HG02678 (cell line): ENCODE results near the gene EIF4G1.
"Not testable (repeated sequence)": the region's sequence is repeated elsewhere in the genome, so short reads cannot be mapped to it uniquely, and the experiment has no call there.

ENCODE experiments used
- ATAC-seq: cut with Tn5 transposase; IDR thresholded peaks from one replicate; pipeline ENCODE4 v1.9.1; 2021; ENCODE audit warnings: mild to moderate bottlenecking, moderate library complexity; ENCODE audit not compliant: unreplicated experiment

Gene EIF4G1

GRCh38 chr3:184334470-184335158 lies 20.2 kb downstream of the EIF4G1 start:
- no peak for ATAC-seq

GRCh38 chr3:184335291-184335660 lies 20.9 kb downstream of the EIF4G1 start:
- ATAC-seq: no peak

- ATAC-seq: peak; percentile 87
Observed at GRCh38 chr3:184335661-184336546, 21.5 kb downstream of the EIF4G1 start.

DNA sequence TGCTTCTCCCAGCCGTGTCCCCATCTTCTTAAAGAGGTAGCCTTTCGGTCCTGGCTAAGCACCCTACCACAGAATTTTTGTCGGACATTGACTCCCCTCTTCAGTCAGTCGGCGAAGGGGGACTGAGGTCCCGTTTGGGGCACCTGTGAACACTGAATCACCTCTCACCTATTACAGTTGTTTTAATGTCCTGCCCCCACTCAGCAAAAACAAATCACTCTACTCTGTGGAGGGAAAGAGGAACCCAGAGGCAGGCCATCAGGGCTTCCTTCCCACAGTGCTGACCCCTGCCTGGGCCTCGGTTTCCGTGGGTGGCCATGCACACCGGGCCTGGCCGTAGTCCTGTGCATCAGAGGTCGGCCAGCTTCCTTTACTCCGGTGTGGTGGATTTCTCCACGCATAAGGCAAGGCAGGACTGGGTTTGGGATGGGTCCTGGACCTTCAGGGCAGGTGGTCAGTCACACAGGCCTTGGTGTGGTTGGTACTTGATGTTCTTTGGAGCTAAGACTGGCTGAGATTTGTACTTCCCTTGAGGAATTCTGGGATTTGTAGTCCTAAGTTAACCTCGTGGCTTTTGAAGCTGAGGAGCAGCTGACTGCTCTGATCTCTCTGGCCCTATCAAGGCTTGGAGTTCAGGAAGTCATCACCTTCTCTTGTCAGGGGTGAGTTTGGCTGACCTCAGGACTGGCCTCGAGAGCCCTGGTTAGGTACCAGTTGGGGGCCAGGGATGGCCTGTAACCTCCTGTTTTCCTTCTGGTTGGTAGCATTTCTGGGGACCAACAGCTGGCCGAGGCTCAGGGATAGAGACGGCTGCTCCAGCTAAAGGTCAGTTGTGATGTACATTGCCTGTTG lies 22.4 kb downstream of the EIF4G1 start:
- no peak for ATAC-seq

- no peak for ATAC-seq
Observed at GRCh38 chr3:184337399-184337714, 23.0 kb downstream of the EIF4G1 start, which contains the start of gene FAM131A. TSS of gene FAM131A (plus strand) at chr3:184337600. CDS start at chr3:184337631, 31 bp downstream.

DNA sequence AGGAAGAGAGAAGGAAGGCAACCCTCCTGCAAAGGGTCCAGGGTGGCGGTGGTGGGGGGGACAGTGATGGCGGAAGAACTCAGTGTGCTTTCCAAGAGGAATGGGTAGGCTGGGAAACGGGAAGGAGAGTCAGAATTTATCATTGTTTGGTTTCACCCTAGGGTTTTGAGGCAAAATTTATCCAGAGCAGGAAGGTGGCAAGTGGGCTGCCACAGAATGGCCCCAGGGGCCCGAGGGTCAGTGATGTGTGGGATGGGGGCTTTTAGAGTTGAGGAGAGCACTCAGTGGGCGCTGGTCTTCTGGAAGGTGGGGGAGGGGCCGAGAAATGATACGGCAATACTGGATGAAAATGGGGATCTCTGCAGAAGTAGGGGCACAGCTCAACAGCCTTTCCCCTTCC lies 23.6 kb downstream of the EIF4G1 start:
- no peak for ATAC-seq

DNA sequence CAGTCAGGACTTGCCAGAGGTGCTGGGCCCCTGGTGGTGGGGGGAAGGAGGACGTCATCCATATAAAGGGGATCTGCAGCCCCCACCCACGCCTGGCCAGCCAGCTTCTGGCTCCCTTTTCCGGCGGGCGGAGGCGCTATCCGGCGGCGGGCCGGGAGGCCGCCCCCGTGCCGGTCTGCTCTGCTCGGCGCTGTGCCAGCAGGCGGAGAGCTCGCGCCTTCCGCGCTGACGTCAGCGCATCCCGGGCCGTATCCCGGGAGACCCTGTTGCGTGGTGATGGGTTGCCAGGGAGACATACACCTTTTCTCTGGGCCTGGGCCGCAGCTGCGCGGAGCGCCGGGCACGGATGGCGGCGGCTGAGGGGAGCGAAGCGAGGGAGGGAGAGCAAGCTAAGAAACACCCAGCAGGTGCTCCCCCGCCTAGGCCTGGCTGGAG lies 24.1 kb downstream of the EIF4G1 start:
- no peak for ATAC-seq

GRCh38 chr3:184339001-184339400 lies 24.6 kb downstream of the EIF4G1 start:
- no peak for ATAC-seq

DNA sequence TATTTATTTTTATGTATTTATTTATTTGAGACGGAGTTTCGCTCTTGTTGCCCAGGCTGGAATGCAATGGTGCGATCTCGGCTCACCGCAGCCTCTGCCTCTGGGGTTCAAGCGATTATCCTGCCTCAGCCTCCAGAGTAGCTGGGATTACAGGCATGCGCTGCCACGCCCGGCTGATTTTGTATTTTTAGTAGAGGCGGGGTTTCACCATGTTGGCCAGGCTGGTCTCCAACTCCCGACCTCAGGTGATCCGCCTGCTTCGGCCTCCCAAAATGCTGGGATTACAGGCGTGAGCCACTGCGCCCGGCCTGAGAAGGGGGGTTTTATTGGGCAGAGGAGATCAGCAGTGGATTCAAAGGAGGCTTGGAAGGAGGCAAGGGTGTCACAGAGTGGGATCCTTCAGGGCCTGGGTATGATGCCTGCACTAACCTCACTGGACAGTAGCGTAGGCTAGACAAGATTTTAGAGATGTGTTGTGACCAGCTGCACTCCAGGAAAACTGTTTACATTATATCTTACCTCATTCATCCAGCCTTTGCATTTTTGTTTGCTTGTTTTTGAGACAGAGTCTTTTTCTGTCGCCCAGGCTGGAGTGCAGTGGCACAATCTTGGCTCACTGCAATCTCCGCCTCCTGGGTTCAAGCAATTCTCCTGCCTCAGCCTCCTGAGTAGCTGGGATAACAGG lies 25.2 kb downstream of the EIF4G1 start:
- ATAC-seq: not testable (repeated sequence)

GRCh38 chr3:184341925-184342324 lies 27.5 kb downstream of the EIF4G1 start:
- no peak for ATAC-seq

GRCh38 chr3:184343200-184343876 lies 28.9 kb downstream of the EIF4G1 start:
- no peak for ATAC-seq

GRCh38 chr3:184344579-184345316 lies 30.3 kb downstream of the EIF4G1 start:
- no peak for ATAC-seq

DNA sequence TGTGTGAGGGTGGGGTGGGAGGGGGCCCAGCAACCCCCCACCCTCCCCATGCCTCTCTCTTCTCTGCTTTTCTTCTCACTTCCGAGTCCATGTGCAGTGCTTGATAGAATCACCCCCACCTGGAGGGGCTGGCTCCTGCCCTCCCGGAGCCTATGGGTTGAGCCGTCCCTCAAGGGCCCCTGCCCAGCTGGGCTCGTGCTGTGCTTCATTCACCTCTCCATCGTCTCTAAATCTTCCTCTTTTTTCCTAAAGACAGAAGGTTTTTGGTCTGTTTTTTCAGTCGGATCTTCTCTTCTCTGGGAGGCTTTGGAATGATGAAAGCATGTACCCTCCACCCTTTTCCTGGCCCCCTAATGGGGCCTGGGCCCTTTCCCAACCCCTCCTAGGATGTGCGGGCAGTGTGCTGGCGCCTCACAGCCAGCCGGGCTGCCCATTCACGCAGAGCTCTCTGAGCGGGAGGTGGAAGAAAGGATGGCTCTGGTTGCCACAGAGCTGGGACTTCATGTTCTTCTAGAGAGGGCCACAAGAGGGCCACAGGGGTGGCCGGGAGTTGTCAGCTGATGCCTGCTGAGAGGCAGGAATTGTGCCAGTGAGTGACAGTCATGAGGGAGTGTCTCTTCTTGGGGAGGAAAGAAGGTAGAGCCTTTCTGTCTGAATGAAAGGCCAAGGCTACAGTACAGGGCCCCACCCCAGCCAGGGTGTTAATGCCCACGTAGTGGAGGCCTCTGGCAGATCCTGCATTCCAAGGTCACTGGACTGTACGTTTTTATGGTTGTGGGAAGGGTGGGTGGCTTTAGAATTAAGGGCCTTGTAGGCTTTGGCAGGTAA lies 31.1 kb downstream of the EIF4G1 start:
- no peak for ATAC-seq

GRCh38 chr3:184346480-184347190 lies 32.2 kb downstream of the EIF4G1 start:
- no peak for ATAC-seq

DNA sequence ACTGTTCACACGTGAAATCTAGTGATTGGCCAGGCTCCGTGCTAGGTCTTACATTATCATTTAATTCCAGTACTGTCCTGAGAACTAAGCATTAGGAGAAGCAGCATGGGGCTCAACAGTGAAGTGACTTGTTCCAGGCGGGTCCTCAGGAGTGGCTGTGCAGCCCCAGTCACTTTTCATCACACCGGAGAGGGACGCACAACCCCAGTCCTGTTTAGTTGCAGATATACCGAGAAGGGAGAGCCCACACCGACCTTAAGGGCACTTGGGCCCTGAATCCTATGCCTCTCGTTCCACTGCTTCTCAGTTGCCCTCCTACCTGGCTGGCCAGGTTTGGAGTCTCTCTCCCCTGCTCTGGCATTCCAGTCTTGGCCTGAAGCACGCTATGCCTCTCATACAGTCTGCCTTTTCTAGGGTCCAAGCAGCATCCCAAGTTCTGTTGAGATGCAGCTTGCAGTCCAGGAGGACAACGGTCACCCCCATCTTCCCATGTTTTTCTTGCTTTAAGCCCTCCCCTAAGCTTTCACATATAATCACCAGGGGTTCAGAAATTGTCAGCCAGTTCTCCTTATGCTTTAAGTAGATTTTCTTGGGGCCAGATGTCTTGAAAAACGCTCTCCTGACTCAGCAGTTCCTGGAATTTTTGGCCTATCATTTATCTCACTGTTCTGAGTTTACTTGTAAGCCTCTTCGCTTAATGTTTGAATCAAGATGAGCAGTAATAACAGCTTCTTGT lies 33.1 kb downstream of the EIF4G1 start:
- no peak for ATAC-seq

- no peak for ATAC-seq
Observed at GRCh38 chr3:184348057-184348382, 33.6 kb downstream of the EIF4G1 start.
